ENCODE results near the gene FMOD.
"Not testable (repeated sequence)": the region's sequence is repeated elsewhere in the genome, so short reads cannot be mapped to it uniquely, and the experiment has no call there.

The FMOD gene

DNA sequence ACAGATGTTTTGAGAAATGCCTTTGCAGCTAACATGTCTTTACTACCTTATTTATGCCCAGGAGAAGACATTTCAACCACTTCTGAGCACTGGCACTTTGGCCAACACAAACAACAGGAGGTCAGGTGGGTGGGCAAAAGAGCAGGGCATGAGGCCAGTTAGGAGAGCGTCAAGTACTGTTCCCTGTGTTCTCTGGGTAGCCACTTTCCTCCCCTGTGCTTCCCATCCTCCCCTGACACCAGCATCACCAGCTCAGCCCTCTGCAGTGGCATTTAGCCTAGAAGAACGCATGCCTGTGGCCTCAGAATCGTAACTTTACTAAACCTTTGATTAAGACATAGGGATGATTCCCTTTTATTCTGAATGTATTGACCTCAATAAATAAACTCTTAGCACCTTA, 27.3 kb downstream of the FMOD start:
- Mint-ChIP-seq H3K27me3 (no peaks in the 10 kb centered on the region), H3K4me3 (peak overlapping the region; percentile 78), H3K36me3 (no peaks in the 10 kb centered on the region), H3K27ac (peak overlapping the region; percentile 79), H3K4me1 (peaks cover 88% of the 10 kb centered on the region), H3K9me3 (no peaks in the 10 kb centered on the region)

DNA sequence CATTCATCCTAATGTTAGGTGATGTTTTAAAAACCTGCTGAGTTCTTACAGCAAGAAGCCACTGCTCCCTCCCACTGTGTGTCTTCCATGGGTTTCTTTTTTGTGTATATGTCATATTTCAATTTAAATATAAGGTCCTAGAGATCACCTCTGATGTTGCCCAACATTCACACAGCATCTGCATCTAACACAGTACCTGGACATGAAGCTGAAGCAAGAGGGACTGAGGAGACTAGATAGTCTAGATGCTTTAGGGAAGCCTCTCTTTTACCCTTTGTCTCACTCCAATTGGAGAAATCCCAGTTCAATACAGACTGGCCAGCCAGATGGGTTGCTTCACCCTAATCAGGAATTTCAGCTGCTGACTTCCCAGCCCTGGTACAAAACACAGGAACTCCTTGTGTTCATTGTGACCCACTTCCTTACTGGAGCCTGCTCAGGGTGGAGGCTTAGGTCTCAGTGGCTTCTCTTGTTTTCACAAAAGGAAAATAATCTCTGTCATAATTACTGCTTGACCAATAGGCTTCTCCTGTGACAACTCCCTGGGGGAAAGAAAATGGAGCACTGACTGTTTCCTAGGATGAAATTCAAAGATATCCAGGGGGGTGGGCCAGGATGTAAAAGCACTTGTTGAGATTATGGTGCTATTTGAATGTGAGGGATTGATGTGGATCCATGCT, 28.3 kb downstream of the FMOD start:
- no peaks in the 10 kb centered on the region for H3K27me3 Mint-ChIP-seq
- H3K9me3 Mint-ChIP-seq: no peaks in the 10 kb centered on the region
- no peaks in the 10 kb centered on the region for H3K36me3 Mint-ChIP-seq
- H3K4me3 Mint-ChIP-seq: peak overlapping the region; percentile 1
- H3K27ac Mint-ChIP-seq: peak overlapping the region; percentile 83
- peaks cover 88% of the 10 kb centered on the region for H3K4me1 Mint-ChIP-seq

DNA sequence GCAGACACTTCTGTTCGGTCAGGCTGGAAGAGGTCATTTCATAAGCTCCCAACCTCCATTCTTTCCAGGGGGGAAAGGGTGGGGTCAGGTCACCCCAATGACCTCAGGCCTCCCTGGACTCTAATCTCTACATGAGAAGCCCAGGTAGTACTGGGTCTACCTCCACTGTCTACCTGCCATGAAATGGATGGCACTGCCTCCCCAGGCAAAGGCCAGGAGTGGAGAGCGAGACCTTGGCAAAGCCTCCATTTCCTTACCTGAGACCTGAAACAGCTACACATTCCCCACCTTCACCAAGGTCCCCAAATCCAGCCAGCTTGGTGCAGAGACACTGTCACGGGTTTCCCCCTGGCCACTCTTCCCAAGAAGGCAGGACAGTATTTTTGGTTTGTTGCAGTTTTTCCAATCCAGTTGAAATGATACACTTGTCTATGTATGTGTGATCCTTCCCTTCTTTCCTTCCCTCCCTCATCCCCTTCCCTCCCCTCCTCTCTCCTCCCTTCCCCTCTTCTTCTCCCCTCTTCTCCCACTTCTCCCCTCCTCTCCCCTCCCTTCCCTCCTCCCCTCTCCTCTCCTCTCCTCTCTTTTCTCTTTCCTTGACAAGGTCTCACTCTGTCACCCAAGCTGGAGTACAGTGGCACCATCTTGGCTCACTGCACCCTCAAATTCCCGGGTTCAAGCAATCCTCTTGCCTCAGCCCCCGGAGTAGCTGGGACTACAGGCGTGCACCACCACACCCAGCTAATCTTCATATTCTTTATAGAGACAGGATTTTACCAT, 29.5 kb downstream of the FMOD start:
- Mint-ChIP-seq H3K4me3 (peak overlapping the region; percentile 77), H3K27me3 (no peaks in the 10 kb centered on the region), H3K36me3 (no peaks in the 10 kb centered on the region), H3K9me3 (no peaks in the 10 kb centered on the region), H3K4me1 (peaks cover 91% of the 10 kb centered on the region), H3K27ac (peak overlapping the region; percentile 98)

DNA sequence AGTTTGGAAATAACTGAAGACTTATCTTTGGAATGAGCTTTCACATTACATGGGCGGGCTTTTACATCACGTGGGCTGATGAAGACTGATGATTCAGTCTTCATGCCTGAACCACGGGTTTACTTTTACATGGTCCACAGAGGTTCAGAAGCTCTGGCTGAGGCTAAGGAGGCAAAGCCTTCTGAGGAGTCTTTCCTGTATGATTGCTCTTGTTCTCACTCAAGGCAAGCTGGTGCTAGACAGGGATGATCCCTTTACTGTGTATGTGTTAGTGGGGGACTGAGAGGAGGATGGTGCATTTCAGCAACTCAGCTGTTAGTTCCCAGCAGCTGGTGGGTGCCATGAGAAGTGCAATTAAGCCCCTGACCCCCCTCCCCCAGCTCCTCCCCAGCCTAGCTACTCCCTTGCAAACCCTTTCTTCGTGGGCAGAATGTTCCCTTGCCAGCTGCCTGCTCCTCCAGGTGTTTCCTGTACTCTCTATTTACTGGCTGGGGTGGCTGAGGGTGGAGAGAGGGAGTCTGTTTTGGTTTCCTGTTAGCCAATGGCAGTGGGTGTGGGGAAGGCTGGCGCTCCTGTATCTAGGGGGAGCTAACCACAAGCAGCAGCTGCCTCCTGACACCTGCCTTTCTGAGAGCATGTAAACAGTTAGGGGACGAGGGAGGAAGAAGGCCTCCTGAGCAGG, 30.2 kb downstream of the FMOD start:
- Mint-ChIP-seq H3K4me3 (peak overlapping the region; percentile 77), H3K36me3 (no peaks in the 10 kb centered on the region), H3K4me1 (peaks cover 88% of the 10 kb centered on the region), H3K27ac (peak overlapping the region; percentile 85), H3K27me3 (no peaks in the 10 kb centered on the region), H3K9me3 (no peaks in the 10 kb centered on the region)

DNA sequence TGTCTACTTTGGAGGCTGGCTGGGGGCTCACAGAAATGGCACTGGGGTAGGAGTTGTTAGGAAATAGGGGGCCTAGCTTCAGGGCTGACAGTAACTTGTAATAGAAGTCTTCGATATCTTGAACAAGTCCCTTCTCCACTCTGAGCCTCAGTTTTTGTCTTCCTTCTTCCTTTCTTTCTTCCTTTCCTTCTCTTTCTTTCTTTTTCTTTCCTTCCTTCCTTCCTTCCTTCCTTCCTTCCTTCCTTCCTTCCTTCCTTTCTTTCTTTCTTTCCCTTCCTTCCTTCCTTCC, 32.7 kb downstream of the FMOD start:
- H3K4me1 Mint-ChIP-seq: peaks cover 75% of the 10 kb centered on the region
- no peaks in the 10 kb centered on the region for H3K9me3 Mint-ChIP-seq
- peaks cover 6% of the 10 kb centered on the region for H3K36me3 Mint-ChIP-seq
- no peak overlapping the region for H3K4me3 Mint-ChIP-seq
- no peaks in the 10 kb centered on the region for H3K27me3 Mint-ChIP-seq
- H3K27ac Mint-ChIP-seq: peak overlapping the region; percentile 71

DNA sequence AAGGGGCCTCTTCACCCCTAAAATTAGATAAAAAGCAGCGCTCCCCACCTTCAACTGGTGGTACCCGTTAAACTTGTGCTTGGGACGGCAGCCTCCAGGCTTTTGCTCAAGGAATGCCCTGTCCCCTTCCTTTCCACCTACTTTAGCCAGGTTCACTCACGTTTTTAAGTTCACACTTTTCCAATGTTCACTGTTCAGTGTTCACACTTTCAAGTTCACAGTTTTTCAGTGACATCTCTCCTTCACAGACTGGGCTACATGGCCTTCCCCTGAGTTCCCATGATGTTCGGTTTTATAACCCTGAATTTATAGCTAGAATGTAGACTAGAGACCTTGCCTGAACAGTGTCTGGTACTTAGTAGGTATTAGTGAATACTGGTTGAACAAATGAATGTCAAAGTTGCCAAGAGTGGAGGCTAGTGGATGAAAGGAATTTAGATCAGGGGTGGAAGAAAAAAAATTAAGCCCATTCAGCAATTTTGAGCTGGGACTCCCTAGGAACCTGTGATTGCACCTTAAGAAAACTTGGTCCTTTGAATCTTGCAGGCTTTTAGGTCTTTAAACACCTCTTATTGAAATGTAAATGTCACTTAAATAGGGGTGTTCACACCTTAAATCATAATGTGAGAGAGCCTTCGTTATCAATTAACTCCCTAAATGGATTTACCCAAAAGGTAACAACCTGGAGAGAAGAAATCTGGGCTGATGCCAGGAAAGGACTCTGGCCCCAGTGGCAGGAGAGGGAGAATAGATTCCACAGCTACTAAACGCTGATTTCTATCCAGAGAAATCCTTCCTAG, 33.3 kb downstream of the FMOD start:
- H3K27ac Mint-ChIP-seq: peak overlapping the region; percentile 48
- no peaks in the 10 kb centered on the region for H3K9me3 Mint-ChIP-seq
- peaks cover 71% of the 10 kb centered on the region for H3K4me1 Mint-ChIP-seq
- no peaks in the 10 kb centered on the region for H3K27me3 Mint-ChIP-seq
- H3K36me3 Mint-ChIP-seq: peaks cover 6% of the 10 kb centered on the region
- no peak overlapping the region for H3K4me3 Mint-ChIP-seq

DNA sequence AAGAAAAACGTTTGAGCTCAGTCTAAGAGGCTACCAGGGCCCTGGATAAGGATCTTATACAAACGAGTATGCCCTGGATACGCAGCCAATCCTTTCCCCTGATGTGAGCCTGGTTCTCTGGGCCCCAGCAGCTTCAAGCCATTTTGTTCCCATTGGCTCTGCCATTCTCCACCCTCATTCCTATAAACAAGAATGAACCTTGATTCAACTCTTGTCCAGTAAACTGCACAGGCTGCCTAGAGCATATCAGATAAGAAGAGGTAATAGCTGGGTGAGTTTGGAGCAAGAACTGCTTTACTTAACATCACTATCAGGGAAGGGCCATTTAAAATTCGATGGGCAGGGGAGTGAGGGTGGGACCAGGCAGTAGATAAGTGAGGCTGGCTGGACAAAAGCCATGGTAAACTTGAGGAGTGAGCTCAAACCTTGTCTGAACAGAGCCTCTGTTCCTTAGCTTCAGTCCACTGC, 34.3 kb downstream of the FMOD start:
- Mint-ChIP-seq H3K9me3 (no peaks in the 10 kb centered on the region), H3K27me3 (no peaks in the 10 kb centered on the region), H3K4me1 (peaks cover 65% of the 10 kb centered on the region)

DNA sequence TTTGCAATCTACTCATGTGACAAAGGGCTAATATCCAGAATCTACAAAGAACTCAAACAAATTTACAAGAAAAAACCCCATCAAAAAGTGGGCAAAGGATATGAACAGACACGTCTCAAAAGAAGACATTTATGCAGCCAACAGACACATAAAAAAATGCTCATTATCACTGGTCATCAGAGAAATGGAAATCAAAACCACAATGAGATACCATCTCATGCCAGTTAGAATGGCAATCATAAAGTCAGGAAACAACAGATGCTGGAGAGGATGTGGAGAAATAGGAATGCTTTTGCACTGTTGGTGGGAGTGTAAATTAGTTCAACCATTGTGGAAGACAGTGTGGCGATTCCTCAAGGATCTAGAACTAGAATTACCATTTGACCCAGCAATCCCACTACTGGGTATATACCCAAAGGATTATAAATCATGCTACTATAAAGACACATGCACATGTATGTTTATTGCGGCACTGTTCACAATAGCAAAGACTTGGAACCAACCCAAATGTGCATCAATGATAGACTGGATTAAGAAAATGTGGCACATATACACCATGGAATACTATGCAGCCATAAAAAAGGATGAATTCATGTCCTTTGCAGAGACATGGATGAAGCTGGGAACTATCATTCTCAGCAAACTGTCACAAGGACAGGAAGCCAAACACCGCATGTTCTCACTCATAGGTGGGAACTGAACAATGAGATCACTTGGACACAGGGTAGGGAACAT, 36.7 kb downstream of the FMOD start:
- not testable (repeated sequence) for H3K9me3 Mint-ChIP-seq, H3K4me3 Mint-ChIP-seq, H3K36me3 Mint-ChIP-seq, H3K27ac Mint-ChIP-seq, H3K27me3 Mint-ChIP-seq
- H3K4me1 Mint-ChIP-seq: peaks cover 65% of the 10 kb centered on the region

More for the DNA sequence above, 34.3 kb downstream of the FMOD start:
- no peak overlapping the region for H3K27ac Mint-ChIP-seq
- peaks cover 6% of the 10 kb centered on the region for H3K36me3 Mint-ChIP-seq
- H3K4me3 Mint-ChIP-seq: no peak overlapping the region

DNA sequence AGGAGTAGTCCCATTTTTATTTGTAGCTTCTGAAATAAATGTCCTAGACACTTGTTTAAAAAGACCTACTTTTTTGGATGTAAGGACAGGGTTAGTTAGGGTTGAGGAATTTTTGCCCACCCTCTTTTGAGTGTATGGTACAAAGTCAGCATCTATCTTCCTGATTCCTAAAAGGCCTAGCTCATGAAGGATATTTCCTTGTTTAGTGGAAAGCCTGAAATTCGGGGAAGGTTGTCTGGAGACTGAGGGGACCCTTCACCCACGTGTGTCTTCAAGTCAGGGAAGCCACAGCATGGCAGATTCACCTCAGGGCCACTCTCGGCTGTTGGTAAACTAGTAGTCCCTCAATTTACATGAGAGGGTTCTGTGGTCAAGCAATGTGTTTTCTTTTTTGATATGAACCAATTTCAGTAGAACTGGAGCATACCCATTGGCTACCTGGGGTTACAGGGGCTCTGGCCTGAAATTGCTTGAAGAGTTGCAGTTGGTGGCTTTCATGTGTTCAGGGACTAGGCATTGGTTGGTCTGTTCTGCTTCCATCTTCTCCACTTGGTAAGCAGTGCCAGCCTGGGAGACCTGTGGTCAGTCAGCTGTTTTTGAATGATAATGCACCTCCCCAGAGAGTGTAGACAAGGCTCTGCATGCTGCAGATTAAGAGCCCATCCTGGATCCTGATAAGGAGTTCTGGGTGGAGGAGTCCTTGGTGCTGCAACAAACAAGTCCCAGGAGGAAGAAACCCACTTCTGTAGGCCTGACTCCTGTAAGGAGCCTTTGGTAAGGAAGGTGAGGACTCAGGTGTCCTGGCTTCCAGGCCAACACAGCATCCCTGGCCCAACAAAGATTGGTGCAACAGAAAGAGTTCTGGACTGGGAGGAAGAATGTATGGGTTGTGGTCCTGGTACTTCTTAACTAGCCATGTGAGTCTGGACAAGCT, 39.3 kb downstream of the FMOD start:
- H3K36me3 Mint-ChIP-seq: peaks cover 33% of the 10 kb centered on the region
- H3K27me3 Mint-ChIP-seq: no peaks in the 10 kb centered on the region
- H3K27ac Mint-ChIP-seq: peak overlapping the region; percentile 57
- peaks cover 57% of the 10 kb centered on the region for H3K4me1 Mint-ChIP-seq
- peak overlapping the region; percentile 97 for H3K4me3 Mint-ChIP-seq
- H3K9me3 Mint-ChIP-seq: no peaks in the 10 kb centered on the region

DNA sequence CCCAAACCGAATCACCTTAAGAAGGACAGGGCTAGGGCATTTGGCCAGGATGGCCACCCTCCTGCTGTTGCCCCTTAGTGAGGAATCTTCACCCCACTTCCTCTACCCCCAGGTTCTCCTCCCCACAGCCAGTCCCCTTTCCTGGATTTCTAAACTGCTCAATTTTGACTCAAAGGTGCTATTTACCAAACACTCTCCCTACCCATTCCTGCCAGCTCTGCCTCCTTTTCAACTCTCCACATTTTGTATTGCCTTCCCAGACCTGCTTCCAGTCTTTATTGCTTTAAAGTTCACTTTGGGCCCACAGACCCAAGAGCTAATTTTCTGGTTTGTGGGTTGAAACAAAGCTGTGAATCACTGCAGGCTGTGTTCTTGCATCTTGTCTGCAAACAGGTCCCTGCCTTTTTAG, 42.0 kb downstream of the FMOD start:
- peak overlapping the region; percentile 96 for H3K27ac Mint-ChIP-seq
- H3K4me1 Mint-ChIP-seq: peaks cover 59% of the 10 kb centered on the region
- peak overlapping the region; percentile 97 for H3K4me3 Mint-ChIP-seq
- H3K9me3 Mint-ChIP-seq: no peaks in the 10 kb centered on the region
- no peaks in the 10 kb centered on the region for H3K27me3 Mint-ChIP-seq
- peaks cover 34% of the 10 kb centered on the region for H3K36me3 Mint-ChIP-seq

DNA sequence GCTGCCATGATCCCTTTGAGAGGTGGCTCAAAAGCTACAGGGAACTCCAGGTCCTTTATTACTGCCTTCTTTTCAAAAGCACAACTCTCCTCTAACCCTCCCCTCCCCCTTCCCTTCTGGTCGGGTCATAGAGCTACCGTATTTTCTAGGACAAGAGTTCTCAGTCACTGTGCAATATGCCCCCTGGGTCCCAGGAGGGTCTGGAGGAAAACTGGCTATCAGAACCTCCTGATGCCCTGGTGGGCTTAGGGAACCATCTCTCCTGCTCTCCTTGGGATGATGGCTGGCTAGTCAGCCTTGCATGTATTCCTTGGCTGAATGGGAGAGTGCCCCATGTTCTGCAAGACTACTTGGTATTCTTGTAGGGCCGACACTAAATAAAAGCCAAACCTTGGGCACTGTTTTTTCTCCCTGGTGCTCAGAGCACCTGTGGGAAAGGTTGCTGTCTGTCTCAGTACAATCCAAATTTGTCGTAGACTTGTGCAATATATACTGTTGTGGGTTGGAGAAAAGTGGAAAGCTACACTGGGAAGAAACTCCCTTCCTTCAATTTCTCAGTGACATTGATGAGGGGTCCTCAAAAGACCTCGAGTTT, 42.5 kb downstream of the FMOD start:
- peak overlapping the region; percentile 96 for H3K27ac Mint-ChIP-seq
- H3K27me3 Mint-ChIP-seq: no peaks in the 10 kb centered on the region
- H3K9me3 Mint-ChIP-seq: no peaks in the 10 kb centered on the region
- peaks cover 59% of the 10 kb centered on the region for H3K4me1 Mint-ChIP-seq
- H3K36me3 Mint-ChIP-seq: peaks cover 30% of the 10 kb centered on the region
- peak overlapping the region; percentile 97 for H3K4me3 Mint-ChIP-seq

DNA sequence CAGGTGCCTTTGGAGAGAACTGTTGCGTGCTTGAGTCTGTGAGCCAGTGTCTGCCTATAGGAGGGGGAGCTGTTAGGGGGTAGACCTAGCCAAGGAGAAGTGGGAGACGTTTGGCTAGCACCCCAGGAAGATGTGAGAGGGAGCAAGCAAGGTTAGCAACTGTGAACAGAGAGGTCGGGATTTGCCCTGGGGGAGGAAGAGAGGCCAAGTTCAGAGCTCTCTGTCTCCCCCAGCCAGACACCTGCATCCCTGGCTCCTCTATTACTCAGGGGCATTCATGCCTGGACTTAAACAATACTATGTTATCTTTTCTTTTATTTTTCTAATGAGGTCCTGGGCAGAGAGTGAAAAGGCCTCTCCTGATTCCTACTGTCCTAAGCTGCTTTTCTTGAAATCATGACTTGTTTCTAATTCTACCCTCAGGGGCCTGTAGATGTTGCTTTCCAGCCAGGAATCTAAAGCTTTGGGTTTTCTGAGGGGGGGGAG, 43.2 kb downstream of the FMOD start:
- peak overlapping the region; percentile 97 for H3K4me3 Mint-ChIP-seq
- peaks cover 30% of the 10 kb centered on the region for H3K36me3 Mint-ChIP-seq
- H3K9me3 Mint-ChIP-seq: no peaks in the 10 kb centered on the region
- no peaks in the 10 kb centered on the region for H3K27me3 Mint-ChIP-seq
- H3K4me1 Mint-ChIP-seq: peaks cover 59% of the 10 kb centered on the region
- H3K27ac Mint-ChIP-seq: peak overlapping the region; percentile 96

DNA sequence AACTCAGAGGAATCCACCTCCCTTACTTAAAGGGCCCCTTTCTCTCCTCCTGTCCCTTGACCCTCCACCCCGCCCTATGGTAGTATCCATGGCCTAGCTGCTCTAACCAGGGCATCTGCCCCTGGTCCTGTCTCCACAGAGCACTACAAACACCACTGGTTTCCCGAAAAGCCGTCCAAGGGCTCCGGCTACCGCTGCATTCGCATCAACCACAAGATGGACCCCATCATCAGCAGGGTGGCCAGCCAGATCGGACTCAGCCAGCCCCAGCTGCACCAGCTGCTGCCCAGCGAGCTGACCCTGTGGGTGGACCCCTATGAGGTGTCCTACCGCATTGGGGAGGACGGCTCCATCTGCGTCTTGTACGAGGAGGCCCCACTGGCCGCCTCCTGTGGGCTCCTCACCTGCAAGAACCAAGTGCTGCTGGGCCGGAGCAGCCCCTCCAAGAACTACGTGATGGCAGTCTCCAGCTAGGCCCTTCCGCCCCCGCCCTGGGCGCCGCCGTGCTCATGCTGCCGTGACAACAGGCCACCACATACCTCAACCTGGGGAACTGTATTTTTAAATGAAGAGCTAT, 43.9 kb downstream of the FMOD start:
- no peaks in the 10 kb centered on the region for H3K9me3 Mint-ChIP-seq
- H3K36me3 Mint-ChIP-seq: peaks cover 30% of the 10 kb centered on the region
- peak overlapping the region; percentile 96 for H3K27ac Mint-ChIP-seq
- peak overlapping the region; percentile 97 for H3K4me3 Mint-ChIP-seq
- no peaks in the 10 kb centered on the region for H3K27me3 Mint-ChIP-seq
- H3K4me1 Mint-ChIP-seq: peaks cover 59% of the 10 kb centered on the region
